Activated CD4-positive, alpha-beta T cell treated with anti-CD3 and anti-CD28 coated beads for 24 hours (primary cell): ENCODE measurements around the gene POLDIP2.
"Not testable (repeated sequence)": the region's sequence is repeated elsewhere in the genome, so short reads cannot be mapped to it uniquely, and the experiment has no call there.

Source experiments
- DNase-seq, 2 donors: peaks; one replicate each; pipeline ENCODE4 v3.0.0-alpha.2; 2020; ENCODE audit warnings: low read depth in 2 of 2

The POLDIP2 gene

GRCh38 chr17:28365487-28365886, 8.2 kb upstream of the POLDIP2 start:
- no peak for DNase-seq

- DNase-seq: no peak
These were observed 7.5 kb upstream of the POLDIP2 start, which contains the start of gene SEBOX for GRCh38 chr17:28364665-28365363. Gene SEBOX (minus strand): TSS chr17:28365199. CDS start chr17:28365151, 48 bp downstream.

GRCh38 chr17:28363776-28364650, 6.7 kb upstream of the POLDIP2 start:
- no peak for DNase-seq

GRCh38 chr17:28363186-28363585, 5.9 kb upstream of the POLDIP2 start:
- DNase-seq: no peak

- DNase-seq: no peak
These were observed 522 bp upstream of the POLDIP2 start for GRCh38 chr17:28357901-28358197.

- no peak for DNase-seq
These were observed 7.1 kb downstream of the POLDIP2 start for GRCh38 chr17:28350271-28350670.

- no peak for DNase-seq
These were observed 8.3 kb downstream of the POLDIP2 start for GRCh38 chr17:28348979-28349378.

GRCh38 chr17:28347261-28347891, 10.0 kb downstream of the POLDIP2 start:
- DNase-seq: no peak

GRCh38 chr17:28346746-28347246, 10.5 kb downstream of the POLDIP2 start:
- DNase-seq: no peak

GRCh38 chr17:28346199-28346580, 11.1 kb downstream of the POLDIP2 start:
- DNase-seq: no peak

GRCh38 chr17:28345419-28346198, 11.7 kb downstream of the POLDIP2 start:
- DNase-seq: no peak

GRCh38 chr17:28344435-28344901, 12.9 kb downstream of the POLDIP2 start:
- DNase-seq: no peak

- no peak for DNase-seq
These were observed 13.3 kb downstream of the POLDIP2 start for GRCh38 chr17:28344011-28344410.

- no peak for DNase-seq
These were observed 13.8 kb downstream of the POLDIP2 start for GRCh38 chr17:28343491-28343932.

GRCh38 chr17:28342313-28342712, 15.0 kb downstream of the POLDIP2 start:
- no peak for DNase-seq

GRCh38 chr17:28341516-28341915, 15.8 kb downstream of the POLDIP2 start:
- no peak for DNase-seq

- no peak for DNase-seq
These were observed 17.0 kb downstream of the POLDIP2 start for GRCh38 chr17:28340374-28340773.

GRCh38 chr17:28339431-28339830, 17.9 kb downstream of the POLDIP2 start:
- DNase-seq: no peak

GRCh38 chr17:28338769-28339212, 18.5 kb downstream of the POLDIP2 start:
- not testable (repeated sequence) for DNase-seq

GRCh38 chr17:28338056-28338768, 19.1 kb downstream of the POLDIP2 start:
- DNase-seq: no peak
